HG02981 (cell line): ENCODE data around the gene PRRG1.
"Not testable (repeated sequence)": the region's sequence is repeated elsewhere in the genome, so short reads cannot be mapped to it uniquely, and the experiment has no call there.

Experiments used
- ATAC-seq: cut with Tn5 transposase; IDR thresholded peaks from one replicate; pipeline ENCODE4 v1.9.1; 2021; ENCODE audit warnings: mild to moderate bottlenecking, moderate library complexity; ENCODE audit not compliant: unreplicated experiment

PRRG1 gene

GRCh38 chrX:37349221-37350033, at the start of gene PRRG1:
TSS of gene PRRG1 (plus strand) at chrX:37349364. CDS start at chrX:37406250, 56,886 bp downstream.
- no peak for ATAC-seq

GRCh38 chrX:37302569-37302968, 46.6 kb upstream of the PRRG1 start:
- ATAC-seq, result no peak

- ATAC-seq, result not testable (repeated sequence)
Measured at GRCh38 chrX:37305238-37305637, 43.9 kb upstream of the PRRG1 start.

- no peak for ATAC-seq
Measured at GRCh38 chrX:37314531-37314930, 34.6 kb upstream of the PRRG1 start.

GRCh38 chrX:37315511-37316248, 33.5 kb upstream of the PRRG1 start:
- no peak for ATAC-seq

GRCh38 chrX:37320541-37321203, 28.5 kb upstream of the PRRG1 start:
- ATAC-seq, result no peak

GRCh38 chrX:37330642-37331041, 18.5 kb upstream of the PRRG1 start:
- no peak for ATAC-seq

DNA sequence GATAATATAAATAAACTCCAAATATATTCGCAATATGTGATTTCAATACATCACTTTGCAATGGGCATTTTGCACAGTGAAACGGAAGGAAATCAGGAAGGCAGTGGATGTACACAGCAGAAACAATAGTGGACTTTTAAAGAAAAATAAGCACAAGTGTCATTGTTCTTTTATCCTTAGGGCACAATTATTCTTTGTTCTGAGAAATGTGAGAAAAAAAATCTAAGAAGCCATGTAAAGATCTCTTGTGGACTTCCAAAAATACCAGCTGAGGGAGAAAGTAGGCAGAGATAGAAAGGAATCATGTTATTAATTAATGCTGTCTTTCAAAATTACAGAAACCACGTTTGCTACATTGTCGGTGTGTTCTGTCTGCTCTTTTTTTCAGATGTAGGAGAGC, 17.6 kb upstream of the PRRG1 start:
- no peak for ATAC-seq

DNA sequence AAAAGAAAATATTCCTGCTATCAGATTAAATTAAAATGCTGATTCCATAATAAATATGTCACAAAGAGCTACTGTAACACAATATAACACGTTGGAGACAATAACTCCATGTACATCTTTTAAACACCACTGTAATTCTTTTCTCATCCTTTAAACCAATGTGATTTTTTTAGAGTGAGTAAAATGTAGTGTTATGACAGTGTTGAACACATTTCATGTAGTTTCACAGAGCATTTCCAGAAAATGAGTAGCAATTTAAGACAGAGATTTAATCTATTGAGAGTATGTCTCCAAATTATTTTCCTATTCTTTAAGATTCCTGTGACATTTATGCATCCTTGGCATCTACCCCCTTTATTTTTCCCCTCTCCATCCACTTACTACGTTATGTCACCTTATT, 17.1 kb upstream of the PRRG1 start:
- ATAC-seq, result no peak

DNA sequence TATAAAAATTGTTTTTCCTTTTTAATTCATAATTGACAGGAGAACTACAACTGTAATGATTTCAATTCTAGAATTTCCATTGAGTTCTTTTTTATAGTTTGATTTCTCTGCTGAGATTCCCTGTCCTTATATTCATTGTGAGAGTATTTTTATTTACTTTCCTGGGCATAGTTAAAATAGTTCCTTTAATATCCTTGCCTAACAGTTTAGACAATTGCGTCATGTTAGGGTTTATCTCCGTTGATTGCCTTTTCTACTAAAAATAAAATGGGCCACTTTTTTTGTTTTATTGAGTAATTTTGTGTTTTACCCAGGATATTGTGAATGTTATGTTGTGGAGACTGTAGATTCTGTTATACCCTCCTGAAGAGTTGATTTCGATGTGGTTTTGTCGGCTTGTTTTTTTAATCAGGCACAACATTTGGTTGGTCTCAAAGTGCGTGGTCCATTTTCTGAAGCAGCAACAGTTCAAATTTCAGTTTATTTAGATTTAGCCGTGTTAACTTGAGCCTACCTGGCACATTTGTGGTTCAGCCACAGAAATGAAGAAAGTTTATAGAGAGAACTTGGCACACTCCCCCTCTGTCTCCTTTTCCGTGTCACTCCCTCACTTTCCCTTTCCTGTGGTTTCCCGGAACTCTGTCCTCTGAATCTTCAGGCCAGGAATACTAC, 16.0 kb upstream of the PRRG1 start:
- ATAC-seq, result no peak

DNA sequence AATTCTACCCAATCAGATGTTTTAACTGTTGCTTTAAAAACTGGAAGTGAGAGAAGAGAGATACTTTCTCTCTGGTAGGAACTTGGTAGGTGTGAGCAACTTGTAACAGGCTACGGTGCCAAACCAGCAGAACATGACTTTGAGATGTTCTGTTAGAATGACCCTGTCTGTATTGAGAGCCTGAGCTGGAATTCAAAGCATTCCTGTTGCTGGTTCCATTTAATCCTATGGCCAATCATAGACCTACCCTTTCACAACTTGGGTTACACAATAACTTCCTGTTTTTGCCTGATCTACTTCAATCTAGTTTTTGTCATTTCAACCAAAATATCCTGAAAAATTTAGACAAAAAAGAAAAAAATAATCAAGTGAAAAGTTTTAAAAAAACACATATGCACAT, 1.7 kb upstream of the PRRG1 start:
- no peak for ATAC-seq

GRCh38 chrX:37348231-37348970, 763 bp upstream of the PRRG1 start:
- no peak for ATAC-seq

GRCh38 chrX:37348971-37349220, 268 bp upstream of the PRRG1 start:
- no peak for ATAC-seq

DNA sequence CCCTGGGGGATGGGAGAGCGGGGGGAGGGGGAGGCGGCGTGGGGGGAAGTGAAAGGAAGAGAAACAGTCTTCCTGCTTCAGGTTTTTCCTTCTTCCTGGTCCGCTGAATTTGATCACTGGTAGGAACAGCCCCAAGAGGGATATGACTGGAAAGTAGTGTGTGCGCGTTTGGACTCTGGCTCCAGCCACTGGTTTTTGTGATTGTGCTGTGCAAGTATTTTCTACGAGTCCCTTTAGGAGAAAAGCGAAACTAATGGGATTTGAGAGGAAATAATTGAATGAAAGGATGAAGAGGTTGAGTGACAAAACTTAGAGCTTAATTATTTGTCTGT, 836 bp downstream of the PRRG1 start:
- no peak for ATAC-seq

DNA sequence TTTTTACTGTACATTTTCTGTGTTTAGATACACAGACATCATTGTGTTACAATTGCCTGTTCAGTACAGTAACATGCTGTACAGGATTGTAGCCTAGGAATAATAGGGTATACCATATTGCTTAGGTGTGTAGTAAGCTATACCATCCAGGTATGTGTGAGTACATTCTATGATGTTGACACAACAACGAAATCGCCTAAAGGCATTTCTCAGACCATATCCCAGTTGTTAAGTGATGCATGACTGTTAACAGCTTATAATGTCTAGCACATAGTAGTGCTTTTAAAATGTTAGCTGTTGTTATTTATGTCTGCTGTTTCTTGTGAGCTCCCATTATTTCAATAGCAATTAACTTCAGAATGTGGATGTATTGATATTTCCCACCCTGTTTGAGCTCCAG, 4.5 kb downstream of the PRRG1 start:
- no peak for ATAC-seq

DNA sequence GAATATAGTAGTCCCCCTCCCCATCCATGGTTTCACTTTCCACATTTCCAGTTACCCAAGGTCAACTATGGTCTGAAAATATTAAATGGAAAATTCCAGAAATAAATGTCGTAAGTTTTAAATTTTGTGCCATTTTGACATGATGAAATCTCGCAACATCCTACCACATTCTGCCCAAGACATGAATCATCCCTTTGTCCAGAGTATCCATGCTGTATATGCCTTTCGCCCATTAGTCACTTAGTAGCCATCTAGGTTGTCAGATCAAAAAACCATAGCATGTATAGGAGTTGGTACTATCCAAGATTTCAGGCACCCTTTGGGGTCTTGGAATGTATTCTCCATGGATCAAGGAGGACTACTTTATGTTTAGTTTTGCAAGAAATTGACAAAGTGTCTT, 8.3 kb downstream of the PRRG1 start:
- no peak for ATAC-seq

DNA sequence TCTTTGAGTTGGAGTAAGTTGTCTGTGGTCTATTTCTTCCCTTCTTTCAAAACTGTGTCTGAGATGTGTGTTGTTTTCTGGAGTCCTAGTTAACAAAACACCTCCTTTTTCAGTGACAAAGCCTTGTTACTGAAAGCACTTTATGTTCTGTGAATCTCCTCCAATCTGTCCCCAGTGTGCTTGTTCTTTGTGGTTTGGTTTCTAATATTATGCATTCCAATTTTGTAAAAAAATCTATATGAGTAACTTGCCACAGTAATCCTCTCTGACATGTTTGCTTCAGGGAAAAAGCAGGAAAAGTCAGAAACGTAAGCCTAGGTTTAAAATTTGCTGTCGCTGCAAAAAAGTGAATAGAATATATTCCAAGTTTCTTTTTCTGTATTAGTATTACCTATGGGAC, 12.4 kb downstream of the PRRG1 start:
- no peak for ATAC-seq

- ATAC-seq, result no peak
Measured at GRCh38 chrX:37364666-37365065, 15.5 kb downstream of the PRRG1 start.

GRCh38 chrX:37367946-37368345, 18.8 kb downstream of the PRRG1 start:
- ATAC-seq, result no peak

DNA sequence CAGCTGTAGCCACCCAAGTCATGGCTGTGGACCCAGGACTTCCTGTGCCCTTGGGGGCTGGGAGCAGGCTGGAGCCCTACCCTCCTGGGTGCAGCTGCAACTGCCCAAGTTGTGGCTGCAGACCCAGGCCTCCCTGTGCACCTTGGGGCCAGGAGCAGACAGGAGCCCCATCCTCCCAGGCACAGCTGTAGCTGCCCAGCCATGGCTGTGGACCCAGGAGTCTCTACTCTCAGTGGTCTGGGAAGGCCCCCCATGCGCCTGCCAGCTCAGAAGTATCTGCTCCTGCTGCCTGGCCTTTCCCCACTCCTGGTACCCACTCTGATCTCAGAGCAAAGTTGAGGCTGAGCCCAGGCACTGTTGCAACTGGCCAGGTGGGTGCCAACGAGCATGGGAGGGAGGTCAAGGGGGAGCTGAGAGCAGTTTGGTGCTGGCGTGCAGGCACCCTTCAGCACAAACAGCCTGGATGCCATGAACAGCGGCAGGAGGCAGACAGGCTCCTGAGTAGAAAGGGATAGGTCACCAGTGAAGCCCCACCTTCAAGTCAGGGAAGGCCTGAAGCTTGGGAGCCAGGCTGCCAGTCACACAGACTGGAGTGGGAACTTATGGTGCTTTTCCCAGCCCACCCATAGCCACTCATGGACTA, 21.5 kb downstream of the PRRG1 start:
- ATAC-seq, result no peak
